ENCODE data around the gene PCDHGB6. TPM values are rescaled to one million over a fixed set of nuclear protein-coding genes. Genes with fewer than 3 reads are reported as not detected.

PCDHGB6 gene
- total and polyA plus RNA-seq, 2 donors (not counting 3 experiments of a cell fraction or from before 2014, with no cell fraction given): 2.3 to 4.8 TPM

- BruUV-seq (replicated peaks): no TSS peak
- no peak for FAIRE-seq
- Histone ChIP-seq H4K20me1 (replicated peaks; ENCODE audit: control insufficient read depth, extremely low read depth, insufficient read depth, low read length) (peaks cover 5% of the 10 kb centered on the region), H3K4me1 (ENCODE audit: control insufficient read depth, extremely low read depth, insufficient read depth, low read length) (peaks cover 3% of the 10 kb centered on the region), H3K27me3 (ENCODE audit: control insufficient read depth in 2 of 2, insufficient read depth in 2 of 2, low read length in 2 of 2) (peaks cover 55 to 82% of the 10 kb centered on the region in 2 experiments), H3K79me2 (ENCODE audit: control insufficient read depth, insufficient read depth, low read length) (no peaks in the 10 kb centered on the region), H3K9me1 (replicated peaks; ENCODE audit: control insufficient read depth, extremely low read depth, insufficient read depth, low read length) (no peaks in the 10 kb centered on the region), H2AFZ (ENCODE audit: low read depth, low read length) (no peak overlapping the region), H3K9me3 (replicated peaks; ENCODE audit: control insufficient read depth, insufficient read depth, low read length) (no peaks in the 10 kb centered on the region), H3K4me2 (ENCODE audit: insufficient read depth, low read length) (no peak overlapping the region), H3K27ac (ENCODE audit: insufficient read depth, low read depth, low read length) (no peak overlapping the region), H3K9ac (replicated peaks; ENCODE audit: extremely low read depth, insufficient read depth, low read length) (no peak overlapping the region), H3K36me3 (ENCODE audit: control insufficient read depth in 2 of 2, extremely low read depth in 1 of 2, insufficient read depth in 2 of 2, low read length in 2 of 2) (no peaks in the 10 kb centered on the region), H3K4me3 (replicated peaks in 1 of 3; ENCODE audit: insufficient read depth in 1 of 3, low read depth in 1 of 3, low read length in 3 of 3) (no peak overlapping the region)
- ChIA-PET POLR2A (no interaction called here), CTCF (interaction anchor here (0.6 kb wide), 1 partner anchor 21 kb away, joined by 3 read pairs; the partner anchor contains the start of gene PCDHGA12)
- dilution Hi-C loops (cut with MboI; ENCODE audit: extremely low pct_ligation_motif_present, low sequenced_read_pairs) (no loop called here), intact Hi-C loops (cut with micrococcal nuclease) (no loop called here)
- no peak for DNase-seq (ENCODE audit: low read depth, low spot score)
- TF ChIP-seq EZH2 (IDR thresholded peaks at IDR 0.05; ENCODE audit: borderline replicate concordance, low read depth, low read length, severe bottlenecking): peak; percentile 72
- TF ChIP-seq MYC (IDR thresholded peaks at IDR 0.05; ENCODE audit: low read depth, low read length): no peak
These were observed 1.9 kb downstream of the PCDHGB6 start for GRCh38 chr5:141409598-141410306.

GRCh38 chr5:141411575-141411974, 3.8 kb downstream of the PCDHGB6 start:
- Histone ChIP-seq H4K20me1 (replicated peaks; ENCODE audit: control insufficient read depth, extremely low read depth, insufficient read depth, low read length) (peaks cover 5% of the 10 kb centered on the region), H3K9me3 (replicated peaks; ENCODE audit: control insufficient read depth, insufficient read depth, low read length) (no peaks in the 10 kb centered on the region), H3K9me1 (replicated peaks; ENCODE audit: control insufficient read depth, extremely low read depth, insufficient read depth, low read length) (no peaks in the 10 kb centered on the region), H3K4me1 (ENCODE audit: control insufficient read depth, extremely low read depth, insufficient read depth, low read length) (peaks cover 3% of the 10 kb centered on the region), H3K9ac (replicated peaks; ENCODE audit: extremely low read depth, insufficient read depth, low read length) (no peak overlapping the region), H3K4me3 (replicated peaks in 1 of 3; ENCODE audit: insufficient read depth in 1 of 3, low read depth in 1 of 3, low read length in 3 of 3) (no peak overlapping the region), H3K27me3 (ENCODE audit: control insufficient read depth in 2 of 2, insufficient read depth in 2 of 2, low read length in 2 of 2) (peaks cover 52 to 89% of the 10 kb centered on the region in 2 experiments), H3K27ac (ENCODE audit: insufficient read depth, low read depth, low read length) (no peak overlapping the region), H3K4me2 (ENCODE audit: insufficient read depth, low read length) (no peak overlapping the region), H3K36me3 (ENCODE audit: control insufficient read depth in 2 of 2, extremely low read depth in 1 of 2, insufficient read depth in 2 of 2, low read length in 2 of 2) (no peaks in the 10 kb centered on the region), H3K79me2 (ENCODE audit: control insufficient read depth, insufficient read depth, low read length) (no peaks in the 10 kb centered on the region), H2AFZ (ENCODE audit: low read depth, low read length) (no peak overlapping the region)
- ChIA-PET CTCF (interaction anchor here (3.0 to 11.3 kb wide), 2 partner anchors 149 to 152 kb away, joined by 34 to 335 read pairs; no protein-coding TSS in a partner anchor), POLR2A (no interaction called here)
- intact Hi-C loops (cut with micrococcal nuclease): no loop called here
- DNase-seq (ENCODE audit: low read depth, low spot score) (no peak), FAIRE-seq (no peak)
- no TSS peak for BruUV-seq (replicated peaks)
- TF ChIP-seq POLR2AphosphoS5 (IDR thresholded peaks at IDR 0.05; ENCODE audit: insufficient read depth, low read depth, low read length) (no peak), EZH2 (IDR thresholded peaks at IDR 0.05; ENCODE audit: borderline replicate concordance, low read depth, low read length, severe bottlenecking) (no peak), JUN (IDR thresholded peaks at IDR 0.05; ENCODE audit: borderline replicate concordance, insufficient read depth, insufficient read length, low read depth) (no peak), MYC (IDR thresholded peaks at IDR 0.05; ENCODE audit: low read depth, low read length) (no peak), CTCF (IDR thresholded peaks at IDR 0.05; ENCODE audit: extremely low read depth in 1 of 2, insufficient read depth in 1 of 2, low read depth in 1 of 2, low read length in 2 of 2) (no peak), GATA2 (IDR thresholded peaks at IDR 0.05; ENCODE audit: insufficient read depth, insufficient read length, low read depth, low read length) (no peak), FOS (IDR thresholded peaks at IDR 0.05; ENCODE audit: borderline replicate concordance, insufficient read depth, low read length) (no peak), MAX (IDR thresholded peaks at IDR 0.05; ENCODE audit: insufficient read depth, insufficient read length) (no peak), POLR2A (IDR thresholded peaks at IDR 0.05; ENCODE audit: low read depth, low read length) (no peak)
- dilution Hi-C loops (cut with MboI; ENCODE audit: extremely low pct_ligation_motif_present, low sequenced_read_pairs): no loop called here
